GM21737 (cell line): ENCODE results near the gene ARID1B.

Source experiments
- ATAC-seq: cut with Tn5 transposase; IDR thresholded peaks from one replicate; pipeline ENCODE4 v1.9.1; 2021; ENCODE audit warnings: mild to moderate bottlenecking, moderate library complexity; ENCODE audit not compliant: unreplicated experiment

Gene ARID1B

GRCh38 chr6:156773935-156774852, 3.0 kb upstream of the ARID1B start:
- ATAC-seq: no peak

- ATAC-seq: no peak
Measured at GRCh38 chr6:156774863-156775405, 2.2 kb upstream of the ARID1B start.

GRCh38 chr6:156775717-156776116, 1.5 kb upstream of the ARID1B start:
- no peak for ATAC-seq

- ATAC-seq: no peak
Measured at GRCh38 chr6:156776470-156776839, 723 bp upstream of the ARID1B start.

GRCh38 chr6:156777577-156778453, 637 bp downstream of the ARID1B start:
- ATAC-seq: peak; percentile 6

- no peak for ATAC-seq
Measured at GRCh38 chr6:156778454-156779205, 1.5 kb downstream of the ARID1B start.

- no peak for ATAC-seq
Measured at GRCh38 chr6:156779206-156780094, 2.3 kb downstream of the ARID1B start.

- peak; percentile 56 for ATAC-seq
Measured at GRCh38 chr6:156780102-156780641, 3.0 kb downstream of the ARID1B start.

- ATAC-seq: no peak
Measured at GRCh38 chr6:156780962-156781853, 4.0 kb downstream of the ARID1B start.

- no peak for ATAC-seq
Measured at GRCh38 chr6:156781861-156782631, 4.9 kb downstream of the ARID1B start.

GRCh38 chr6:156782691-156783320, 5.6 kb downstream of the ARID1B start:
- ATAC-seq: no peak

- ATAC-seq: no peak
Measured at GRCh38 chr6:156783958-156784357, 6.8 kb downstream of the ARID1B start.

- no peak for ATAC-seq
Measured at GRCh38 chr6:156786652-156787051, 9.5 kb downstream of the ARID1B start.

GRCh38 chr6:156787569-156788492, 10.7 kb downstream of the ARID1B start:
- ATAC-seq: no peak

- ATAC-seq: no peak
Measured at GRCh38 chr6:156789081-156789943, 12.1 kb downstream of the ARID1B start.
